PC-3 (cell line): ENCODE results near the gene ALDH16A1. TPM values are rescaled to one million over a fixed set of nuclear protein-coding genes. Genes with fewer than 3 reads are reported as not detected.

Source experiments
- ATAC-seq: fragments of 200-7000 bp; cut with Tn5 transposase; 2 replicates; pipeline ENCODE4 v1.9.1; 2020; ENCODE audit warnings: mild to moderate bottlenecking, moderate library complexity
- BruUV-seq: library from RNA; stranded (reverse); fragments of 400-500 nt; replicated peaks from 2 replicates; lab custom pipeline; 2021; lab: Mats Ljungman, UMichigan
- CTCF ChIA-PET: fragments of 300-600 bp; sonication (Branson Sonifier 250); formaldehyde crosslinking; loops from one replicate; lab custom pipeline; 2022; ENCODE audit warnings: antibody characterized with exemption; lab: Charles Lee
- POLR2A ChIA-PET: fragments of 300-600 bp; sonication (Branson Sonifier 250); formaldehyde crosslinking; loops from one replicate; lab custom pipeline; 2022; ENCODE audit warnings: antibody characterized with exemption; ENCODE audit not compliant: unreplicated experiment; lab: Charles Lee
- DNase-seq: peaks from one replicate; pipeline ENCODE4 v3.0.0-alpha.2; 2015
- H2AFZ ChIP-seq: fragments of 300-600 bp; sonication (generic); 2 replicates; pipeline ENCODE4 v1.6.0; 2016; ENCODE audit warnings: antibody characterized with exemption, low read length
- H3F3A ChIP-seq: fragments of 300-600 bp; sonication (generic); one replicate; pipeline ENCODE4 v1.6.0; 2017; ENCODE audit warnings: antibody characterized with exemption, low read length, control low read depth, mild to moderate bottlenecking; ENCODE audit not compliant: unreplicated experiment
- H3K27ac ChIP-seq: fragments of 300-600 bp; sonication (generic); 2 replicates; pipeline ENCODE4 v1.5.1; 2016; ENCODE audit warnings: mild to moderate bottlenecking, low read length
- H3K27me3 ChIP-seq: fragments of 300-600 bp; sonication (generic); 2 replicates; pipeline ENCODE4 v1.6.1; 2016; ENCODE audit warnings: low read length, mixed read lengths
- H3K36me3 ChIP-seq: fragments of 300-600 bp; sonication (generic); 2 replicates; pipeline ENCODE4 v1.6.1; 2016; ENCODE audit warnings: low read depth, mixed run types, low read length, mixed read lengths
- H3K4me1 ChIP-seq: fragments of 300-600 bp; sonication (generic); 2 replicates; pipeline ENCODE4 v1.5.1; 2016; ENCODE audit warnings: low read length; ENCODE audit not compliant: insufficient read depth
- H3K4me2 ChIP-seq: fragments of 300-600 bp; sonication (generic); 2 replicates; pipeline ENCODE4 v1.6.0; 2016; ENCODE audit warnings: low read length
- H3K4me3 ChIP-seq: fragments of 300-600 bp; sonication (generic); 2 replicates; pipeline ENCODE4 v1.5.1; 2016; ENCODE audit warnings: mild to moderate bottlenecking, low read length, mixed read lengths
- H3K79me2 ChIP-seq: fragments of 300-600 bp; sonication (generic); 2 replicates; pipeline ENCODE4 v1.6.1; 2017; ENCODE audit warnings: low read length, mixed read lengths
- H3K9ac ChIP-seq: fragments of 300-600 bp; sonication (generic); 2 replicates; pipeline ENCODE4 v1.6.0; 2016; ENCODE audit warnings: mild to moderate bottlenecking, low read length
- H3K9me2 ChIP-seq: fragments of 300-600 bp; sonication (generic); replicated peaks from 2 replicates; pipeline ENCODE4 v1.6.1; 2016; ENCODE audit warnings: mixed run types, low read length, mixed read lengths
- H3K9me3 ChIP-seq: fragments of 300-600 bp; sonication (generic); 2 replicates; pipeline ENCODE4 v1.6.1; 2016; ENCODE audit warnings: low read length, mixed read lengths
- H4K20me1 ChIP-seq: fragments of 300-600 bp; sonication (generic); 2 replicates; pipeline ENCODE4 v1.6.1; 2016; ENCODE audit warnings: low read length, mixed read lengths
- EZH2 ChIP-seq: fragments of 300-600 bp; sonication (generic); IDR thresholded peaks from one replicate; pipeline ENCODE4 v1.6.1; 2017; ENCODE audit warnings: antibody characterized with exemption, mild to moderate bottlenecking, low read length; ENCODE audit not compliant: unreplicated experiment
- EZH2phosphoT487 ChIP-seq: fragments of 300-600 bp; sonication (generic); IDR thresholded peaks from 2 replicates; pipeline ENCODE4 v1.6.1; 2018; ENCODE audit warnings: mild to moderate bottlenecking, antibody characterized with exemption, low read length, borderline replicate concordance
- intact Hi-C: fragments of 100-400 bp; cut with micrococcal nuclease; formaldehyde crosslinking; loops from 2 replicates; pipeline ENCODE4 v1.9.0; 2023
- total RNA-seq: library from RNA; depleted of rRNA; stranded (reverse); fragments of >200 nt; gene quantifications from 2 replicates; pipeline ENCODE4 v1.2.3, GENCODE V29; 2014
- TF ChIP-seq, protein P1 (sequence below): fragments of 300-600 bp; sonication (generic); conservative IDR thresholded peaks from 2 replicates; pipeline ENCODE4 v1.5.1; 2017; ENCODE audit warnings: antibody characterized with exemption, low read depth, mild to moderate bottlenecking, low read length

The ALDH16A1 gene
- total RNA-seq, 1 experiment from 2014 or later, result not detected

DNA sequence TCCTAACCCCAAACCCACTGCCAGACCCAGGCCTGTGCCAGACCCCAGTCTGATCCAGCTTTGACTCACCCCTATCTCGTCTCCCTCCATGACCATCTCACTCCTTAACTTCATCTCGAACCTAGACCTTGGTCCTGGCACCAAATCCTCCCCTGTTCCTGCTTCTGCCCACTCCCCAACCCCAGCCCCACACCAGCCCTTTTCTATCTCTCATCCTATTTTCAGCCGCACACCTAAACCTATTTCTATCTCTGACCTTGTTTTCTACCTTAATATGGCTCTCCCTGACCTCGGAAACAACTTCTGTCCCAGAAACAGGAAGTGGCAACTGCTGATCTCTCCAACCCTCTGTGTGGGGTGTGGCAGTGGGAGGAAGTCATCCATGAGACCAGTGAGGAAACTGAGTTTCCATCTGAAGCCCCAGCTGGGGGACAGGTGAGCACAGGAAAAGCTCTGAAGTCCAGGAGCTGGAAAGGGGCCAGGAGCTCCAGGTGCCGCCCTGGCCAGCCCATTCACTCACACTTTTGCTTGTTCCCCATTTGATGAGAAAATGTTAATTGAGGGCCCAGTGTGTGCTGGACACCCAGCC, 43.5 kb upstream of the ALDH16A1 start:
- no peak overlapping the region for H3K4me2 ChIP-seq
- H3K36me3 ChIP-seq, result no peaks in the 10 kb centered on the region
- intact Hi-C loops, result no loop called here
- no TSS peak for BruUV-seq
- no peaks in the 10 kb centered on the region for H4K20me1 ChIP-seq
- ATAC-seq (no peak), DNase-seq (no peak)
- no peaks in the 10 kb centered on the region for H3K9me3 ChIP-seq
- TF ChIP-seq, protein P1, sequence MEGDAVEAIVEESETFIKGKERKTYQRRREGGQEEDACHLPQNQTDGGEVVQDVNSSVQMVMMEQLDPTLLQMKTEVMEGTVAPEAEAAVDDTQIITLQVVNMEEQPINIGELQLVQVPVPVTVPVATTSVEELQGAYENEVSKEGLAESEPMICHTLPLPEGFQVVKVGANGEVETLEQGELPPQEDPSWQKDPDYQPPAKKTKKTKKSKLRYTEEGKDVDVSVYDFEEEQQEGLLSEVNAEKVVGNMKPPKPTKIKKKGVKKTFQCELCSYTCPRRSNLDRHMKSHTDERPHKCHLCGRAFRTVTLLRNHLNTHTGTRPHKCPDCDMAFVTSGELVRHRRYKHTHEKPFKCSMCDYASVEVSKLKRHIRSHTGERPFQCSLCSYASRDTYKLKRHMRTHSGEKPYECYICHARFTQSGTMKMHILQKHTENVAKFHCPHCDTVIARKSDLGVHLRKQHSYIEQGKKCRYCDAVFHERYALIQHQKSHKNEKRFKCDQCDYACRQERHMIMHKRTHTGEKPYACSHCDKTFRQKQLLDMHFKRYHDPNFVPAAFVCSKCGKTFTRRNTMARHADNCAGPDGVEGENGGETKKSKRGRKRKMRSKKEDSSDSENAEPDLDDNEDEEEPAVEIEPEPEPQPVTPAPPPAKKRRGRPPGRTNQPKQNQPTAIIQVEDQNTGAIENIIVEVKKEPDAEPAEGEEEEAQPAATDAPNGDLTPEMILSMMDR, result no peak
- TF ChIP-seq EZH2phosphoT487, result no peak
- no peak for TF ChIP-seq EZH2
- H3K79me2 ChIP-seq, result no peaks in the 10 kb centered on the region
- no peaks in the 10 kb centered on the region for H3K9me2 ChIP-seq
- H3K4me3 ChIP-seq, result no peak overlapping the region
- POLR2A ChIA-PET, result no interaction called here
- no peaks in the 10 kb centered on the region for H3K4me1 ChIP-seq
- H3K27me3 ChIP-seq, result no peaks in the 10 kb centered on the region
- H3F3A ChIP-seq, result no peaks in the 10 kb centered on the region
- H3K9ac ChIP-seq, result no peak overlapping the region
- CTCF ChIA-PET, result interaction anchor here (0.6 kb wide), 1 partner anchor 251 kb away, joined by 3 read pairs; no protein-coding TSS in a partner anchor
- no peak overlapping the region for H3K27ac ChIP-seq
- H2AFZ ChIP-seq, result no peak overlapping the region

DNA sequence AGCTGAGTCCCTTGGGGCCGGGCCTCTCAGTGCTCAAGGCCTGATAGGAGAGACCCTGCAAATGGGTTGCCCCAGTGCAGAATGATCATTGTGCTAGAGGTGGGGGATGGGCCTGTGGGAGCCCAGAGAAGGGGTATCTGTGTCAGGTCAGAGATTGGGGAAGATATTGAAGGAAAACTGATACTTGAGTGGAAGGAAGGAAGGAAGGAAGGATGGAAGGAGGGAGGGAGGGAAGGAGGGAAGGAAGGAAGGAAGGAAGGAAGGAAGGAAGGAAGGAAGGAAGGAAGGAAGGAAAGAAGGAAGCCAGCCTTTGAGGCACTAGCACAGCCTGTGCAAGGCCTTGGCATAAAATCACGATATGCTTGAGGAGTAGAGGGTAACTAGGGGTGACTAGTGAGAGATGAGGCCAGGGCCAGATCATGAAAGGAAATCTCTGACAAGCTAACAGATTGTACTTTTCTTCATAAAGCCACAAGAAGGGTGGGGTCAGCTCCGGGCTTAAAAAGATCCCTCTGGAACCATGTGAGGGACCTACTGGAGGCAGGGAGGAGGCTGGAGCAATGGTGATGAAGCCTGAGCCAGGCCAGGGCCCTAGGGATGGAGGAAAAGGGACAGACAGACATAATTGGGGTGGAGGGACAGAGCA, 41.2 kb upstream of the ALDH16A1 start:
- no peak overlapping the region for H2AFZ ChIP-seq
- TF ChIP-seq EZH2 (no peak), EZH2phosphoT487 (no peak)
- TF ChIP-seq, protein P1, result no peak
- no peaks in the 10 kb centered on the region for H3K9me3 ChIP-seq
- H3K27me3 ChIP-seq, result peaks cover 15% of the 10 kb centered on the region
- ATAC-seq (no peak), DNase-seq (no peak)
- H3K4me2 ChIP-seq, result no peak overlapping the region
- H3F3A ChIP-seq, result no peaks in the 10 kb centered on the region
- no peaks in the 10 kb centered on the region for H3K36me3 ChIP-seq
- intact Hi-C loops, result no loop called here
- ChIA-PET CTCF (no interaction called here), POLR2A (no interaction called here)
- H3K9me2 ChIP-seq, result no peaks in the 10 kb centered on the region
- H3K27ac ChIP-seq, result no peak overlapping the region
- H4K20me1 ChIP-seq, result no peaks in the 10 kb centered on the region
- H3K4me3 ChIP-seq, result no peak overlapping the region
- H3K79me2 ChIP-seq, result no peaks in the 10 kb centered on the region
- no peak overlapping the region for H3K9ac ChIP-seq
- BruUV-seq, result no TSS peak
- no peaks in the 10 kb centered on the region for H3K4me1 ChIP-seq

DNA sequence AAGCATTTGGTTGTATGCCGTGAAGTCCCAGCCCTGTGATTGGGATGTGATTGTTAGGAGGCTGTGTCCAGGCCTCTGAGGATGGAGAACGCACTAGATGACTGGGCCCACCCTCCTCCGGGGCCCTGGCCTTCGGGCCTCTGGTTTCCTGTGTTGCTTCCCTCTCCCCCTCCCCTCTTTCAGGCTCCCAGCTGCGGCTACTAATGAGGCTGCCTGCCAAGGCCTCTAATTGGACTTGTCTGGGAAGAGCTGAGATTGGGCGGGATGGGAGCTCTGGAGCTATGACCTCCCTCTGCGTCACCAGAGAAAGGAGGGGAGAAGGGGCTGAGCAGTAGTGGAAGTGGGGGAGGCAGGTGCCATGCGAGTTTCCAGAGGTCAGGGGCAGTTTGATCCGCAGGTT, 39.7 kb upstream of the ALDH16A1 start:
- ChIA-PET CTCF (no interaction called here), POLR2A (no interaction called here)
- Histone ChIP-seq H3K79me2 (no peaks in the 10 kb centered on the region), H3K9me2 (no peaks in the 10 kb centered on the region), H3K4me1 (no peaks in the 10 kb centered on the region), H3K36me3 (no peaks in the 10 kb centered on the region), H2AFZ (no peak overlapping the region), H3K27ac (no peak overlapping the region), H3K4me3 (no peak overlapping the region), H3K9ac (no peak overlapping the region), H4K20me1 (no peaks in the 10 kb centered on the region), H3F3A (no peaks in the 10 kb centered on the region), H3K27me3 (peaks cover 30% of the 10 kb centered on the region), H3K9me3 (no peaks in the 10 kb centered on the region), H3K4me2 (no peak overlapping the region)
- ATAC-seq, result no peak
- BruUV-seq, result no TSS peak
- DNase-seq, result no peak
- intact Hi-C loops, result no loop called here
- no peak for TF ChIP-seq EZH2phosphoT487
- no peak for TF ChIP-seq EZH2
- TF ChIP-seq, protein P1, result no peak
